ENCODE results near the gene TRIM75. TPM values are rescaled to one million over a fixed set of nuclear protein-coding genes. Genes with fewer than 3 reads are reported as not detected.
"Not testable (repeated sequence)": the region's sequence is repeated elsewhere in the genome, so short reads cannot be mapped to it uniquely, and the experiment has no call there.

Gene TRIM75
- total RNA-seq, 6 experiments from 2014 or later, result not detected

DNA sequence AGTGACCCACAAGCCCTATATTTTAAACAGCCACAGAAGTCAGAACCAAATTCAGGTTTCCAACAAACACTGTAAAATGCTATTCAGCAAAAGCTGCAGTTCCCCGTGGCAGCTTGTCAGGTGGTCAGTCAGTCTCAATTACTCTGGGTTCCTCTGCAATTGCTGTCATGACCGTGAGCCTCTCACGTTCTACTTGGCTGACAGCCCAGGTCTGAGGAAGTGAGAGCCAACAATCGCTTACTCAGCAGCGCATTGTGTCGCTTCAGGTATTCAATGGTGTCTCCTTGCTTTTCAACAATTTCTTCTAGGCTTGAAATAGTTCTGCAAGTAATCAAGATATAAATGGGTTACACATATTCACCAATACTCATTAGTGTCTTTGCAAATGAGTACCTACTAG lies 25.8 kb downstream of the TRIM75 start:
- intact Hi-C loops (cut with DNase I), result no loop called here
- Histone ChIP-seq H3K27ac (peak overlapping the region in 2 of 3 donors; percentile 41 to 50), H3K36me3 (peaks cover 0 to 20% (median 0%) of the 10 kb centered on the region in 4 donors), H3K27me3 (no peaks in the 10 kb centered on the region), H3K4me3 (no peak overlapping the region), H3K9me3 (no peaks in the 10 kb centered on the region), H3K4me1 (peaks cover 0 to 27% (median 11%) of the 10 kb centered on the region in 4 donors)
- ATAC-seq (peak; percentile 95 to 99 (median 96)), DNase-seq (peak; percentile 76 to 90 (median 86))
- TF ChIP-seq POLR2A (IDR thresholded peaks at IDR 0.05), result no peak
- TF ChIP-seq, protein P1, sequence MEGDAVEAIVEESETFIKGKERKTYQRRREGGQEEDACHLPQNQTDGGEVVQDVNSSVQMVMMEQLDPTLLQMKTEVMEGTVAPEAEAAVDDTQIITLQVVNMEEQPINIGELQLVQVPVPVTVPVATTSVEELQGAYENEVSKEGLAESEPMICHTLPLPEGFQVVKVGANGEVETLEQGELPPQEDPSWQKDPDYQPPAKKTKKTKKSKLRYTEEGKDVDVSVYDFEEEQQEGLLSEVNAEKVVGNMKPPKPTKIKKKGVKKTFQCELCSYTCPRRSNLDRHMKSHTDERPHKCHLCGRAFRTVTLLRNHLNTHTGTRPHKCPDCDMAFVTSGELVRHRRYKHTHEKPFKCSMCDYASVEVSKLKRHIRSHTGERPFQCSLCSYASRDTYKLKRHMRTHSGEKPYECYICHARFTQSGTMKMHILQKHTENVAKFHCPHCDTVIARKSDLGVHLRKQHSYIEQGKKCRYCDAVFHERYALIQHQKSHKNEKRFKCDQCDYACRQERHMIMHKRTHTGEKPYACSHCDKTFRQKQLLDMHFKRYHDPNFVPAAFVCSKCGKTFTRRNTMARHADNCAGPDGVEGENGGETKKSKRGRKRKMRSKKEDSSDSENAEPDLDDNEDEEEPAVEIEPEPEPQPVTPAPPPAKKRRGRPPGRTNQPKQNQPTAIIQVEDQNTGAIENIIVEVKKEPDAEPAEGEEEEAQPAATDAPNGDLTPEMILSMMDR (IDR thresholded peaks at IDR 0.05), result no peak
- 21% methylated on average over 6 of the region's 6 CpGs for WGBS (ENCODE audit: insufficient coverage, low coverage, low lambda C conversion rate, missing lambda C conversion rate)

DNA sequence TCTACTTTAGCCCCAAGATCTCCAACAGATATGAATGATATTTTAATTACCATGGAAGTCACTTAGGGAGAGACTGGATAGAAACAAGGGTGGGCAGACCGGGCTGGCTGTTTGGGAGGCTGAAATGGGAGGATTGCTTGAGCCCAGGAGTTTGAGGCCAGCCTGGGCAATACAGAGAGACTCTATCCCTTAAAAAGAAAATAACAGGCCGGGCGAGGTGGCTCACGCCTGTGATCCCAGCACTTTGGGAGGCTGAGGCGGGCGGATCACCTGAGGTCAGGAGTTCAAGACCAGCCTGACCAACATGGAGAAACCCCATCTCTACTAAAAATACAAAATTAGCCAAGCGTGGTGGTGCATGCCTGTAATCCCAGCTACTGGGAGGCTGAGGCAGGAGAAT lies 31.1 kb downstream of the TRIM75 start:
- H3K27ac ChIP-seq; H3K4me1 ChIP-seq; H3K9me3 ChIP-seq; intact Hi-C loops (cut with DNase I); ATAC-seq; H3K4me3 ChIP-seq; DNase-seq; H3K27me3 ChIP-seq: not testable (repeated sequence)
- WGBS (ENCODE audit: insufficient coverage, low coverage, low lambda C conversion rate, missing lambda C conversion rate), result 100% methylated on average over 2 of the region's 7 CpGs
- peaks cover 0 to 57% (median 18%) of the 10 kb centered on the region in 4 donors for H3K36me3 ChIP-seq

DNA sequence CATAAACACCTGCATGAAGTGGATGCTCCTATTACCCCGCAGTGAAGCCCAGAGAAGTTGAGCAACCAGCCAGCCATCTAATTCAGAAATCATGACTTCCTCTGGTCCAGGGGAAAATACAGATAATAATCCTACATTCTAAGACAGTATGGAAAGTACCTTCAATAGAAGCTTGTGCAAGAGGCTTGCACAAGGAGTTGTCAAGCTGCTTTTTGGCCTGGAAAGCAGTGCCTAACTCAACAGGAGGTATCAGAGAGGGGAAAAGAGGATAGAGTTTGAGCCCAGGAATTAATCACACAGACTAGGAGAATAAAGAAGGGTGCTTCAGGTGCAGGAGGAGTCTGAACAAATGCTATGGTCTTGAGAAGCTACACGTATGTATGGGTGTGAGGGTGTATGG lies 32.3 kb downstream of the TRIM75 start:
- no peak overlapping the region for H3K27ac ChIP-seq
- 100% methylated on average over 2 of the region's 2 CpGs for WGBS (ENCODE audit: insufficient coverage, low coverage, low lambda C conversion rate, missing lambda C conversion rate)

DNA sequence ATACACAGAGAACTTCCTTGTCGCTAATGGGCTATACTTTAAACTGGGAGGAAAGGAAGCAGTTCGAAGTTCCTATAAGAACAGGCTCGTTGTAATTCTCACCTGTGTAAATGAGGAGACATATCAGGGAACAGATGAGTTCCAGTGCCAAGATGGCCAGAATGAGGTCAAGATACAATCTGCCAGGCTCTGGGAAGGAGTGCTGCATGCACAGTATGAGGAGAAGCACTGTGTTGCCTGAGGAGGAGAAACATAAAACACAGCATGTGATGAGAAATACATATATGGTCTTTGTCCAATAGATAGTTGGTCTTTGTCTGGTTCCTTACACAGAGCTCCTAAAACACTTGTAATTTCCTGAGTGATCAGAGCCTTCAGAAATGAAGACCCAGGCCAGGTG lies 34.7 kb downstream of the TRIM75 start:
- ATAC-seq, result no peak
- intact Hi-C loops (cut with DNase I), result no loop called here
- 86% methylated on average over 2 of the region's 3 CpGs for WGBS (ENCODE audit: insufficient coverage, low coverage, low lambda C conversion rate, missing lambda C conversion rate)
- no peak for TF ChIP-seq POLR2A (IDR thresholded peaks at IDR 0.05)
- TF ChIP-seq, protein P1 (IDR thresholded peaks at IDR 0.05), result no peak
- no peak overlapping the region for H3K4me3 ChIP-seq
- no peaks in the 10 kb centered on the region for H3K4me1 ChIP-seq
- DNase-seq, result no peak
- peaks cover 0 to 64% (median 19%) of the 10 kb centered on the region in 4 donors for H3K36me3 ChIP-seq
- H3K27ac ChIP-seq, result no peak overlapping the region
- H3K9me3 ChIP-seq, result no peaks in the 10 kb centered on the region
- H3K27me3 ChIP-seq, result no peaks in the 10 kb centered on the region

More for the DNA sequence above, 32.3 kb downstream of the TRIM75 start:
- peaks cover 0 to 56% (median 18%) of the 10 kb centered on the region in 4 donors for H3K36me3 ChIP-seq
- H3K4me3 ChIP-seq, result no peak overlapping the region
- intact Hi-C loops (cut with DNase I), result no loop called here
- no peaks in the 10 kb centered on the region for H3K4me1 ChIP-seq
- no peak for DNase-seq
- TF ChIP-seq, protein P1 (IDR thresholded peaks at IDR 0.05), result no peak
- TF ChIP-seq POLR2A (IDR thresholded peaks at IDR 0.05), result no peak
- H3K27me3 ChIP-seq, result no peaks in the 10 kb centered on the region
- no peaks in the 10 kb centered on the region for H3K9me3 ChIP-seq
- ATAC-seq, result no peak

DNA sequence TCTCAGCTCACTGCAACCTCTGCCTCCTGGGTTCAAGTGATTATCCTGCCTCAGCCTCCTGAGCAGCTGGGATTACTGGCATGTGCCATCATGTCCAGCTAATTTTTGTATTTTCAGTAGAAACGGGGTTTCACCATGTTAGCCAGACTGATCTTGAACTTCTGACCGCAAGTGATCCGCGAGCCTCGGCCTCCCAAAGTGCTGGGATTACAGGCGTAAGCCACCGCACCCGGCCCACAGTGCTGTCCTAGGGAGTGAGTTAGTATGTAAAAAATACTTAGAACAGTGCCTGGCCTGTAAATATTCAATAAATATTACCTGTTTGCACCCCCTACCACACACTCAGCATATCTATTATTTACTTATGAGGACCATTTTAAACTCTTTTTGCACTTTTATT lies 38.5 kb downstream of the TRIM75 start:
- WGBS (ENCODE audit: insufficient coverage, low coverage, low lambda C conversion rate, missing lambda C conversion rate), result 94% methylated on average over 8 of the region's 8 CpGs
- DNase-seq, ATAC-seq, H3K27ac ChIP-seq, H3K27me3 ChIP-seq, H3K4me1 ChIP-seq, H3K9me3 ChIP-seq, H3K4me3 ChIP-seq: not testable (repeated sequence)
- intact Hi-C loops (cut with DNase I), result loop anchor here in 1 of 2 donors (10.0 kb wide), 1 partner anchor 317 kb away; no protein-coding TSS in a partner anchor
- H3K36me3 ChIP-seq, result peaks cover 0 to 58% (median 8%) of the 10 kb centered on the region in 4 donors
